ENCODE measurements around the gene HSD11B2. TPM values are rescaled to one million over a fixed set of nuclear protein-coding genes. Genes with fewer than 3 reads are reported as not detected.

HSD11B2 gene
- total RNA-seq, 2 donors from 2014 or later = not detected

- DNase-seq (ENCODE audit: low spot score) = no peak
- Histone ChIP-seq H3K4me3 (no peak overlapping the region), H3K9me3 (no peaks in the 10 kb centered on the region), H3K27me3 (no peaks in the 10 kb centered on the region), H3K36me3 (no peaks in the 10 kb centered on the region), H3K27ac (no peak overlapping the region), H3K4me1 (peaks cover 0 to 12% of the 10 kb centered on the region in 2 donors)
- TF ChIP-seq CTCF (IDR thresholded peaks at IDR 0.05) = no peak
Observed at GRCh38 chr16:67417333-67418061, 13.4 kb upstream of the HSD11B2 start.

GRCh38 chr16:67419502-67419901 is 11.4 kb upstream of the HSD11B2 start:
- no peak for TF ChIP-seq CTCF (IDR thresholded peaks at IDR 0.05)
- no peaks in the 10 kb centered on the region for H3K9me3 ChIP-seq
- DNase-seq (ENCODE audit: low spot score) = no peak
- H3K36me3 ChIP-seq = no peaks in the 10 kb centered on the region
- peaks cover 0 to 18% of the 10 kb centered on the region in 2 donors for H3K4me1 ChIP-seq
- no peaks in the 10 kb centered on the region for H3K27me3 ChIP-seq
- H3K27ac ChIP-seq = no peak overlapping the region
- H3K4me3 ChIP-seq = no peak overlapping the region

- no peak overlapping the region for H3K27ac ChIP-seq
- H3K4me1 ChIP-seq = peaks cover 0 to 18% of the 10 kb centered on the region in 2 donors
- no peak overlapping the region for H3K4me3 ChIP-seq
- DNase-seq (ENCODE audit: low spot score) = no peak
- H3K9me3 ChIP-seq = no peaks in the 10 kb centered on the region
- no peak for TF ChIP-seq CTCF (IDR thresholded peaks at IDR 0.05)
- H3K36me3 ChIP-seq = no peaks in the 10 kb centered on the region
- H3K27me3 ChIP-seq = no peaks in the 10 kb centered on the region
Observed at GRCh38 chr16:67419931-67420330, 11.0 kb upstream of the HSD11B2 start.

- H3K4me3 ChIP-seq = no peak overlapping the region
- H3K27ac ChIP-seq = no peak overlapping the region
- H3K27me3 ChIP-seq = no peaks in the 10 kb centered on the region
- no peak for DNase-seq (ENCODE audit: low spot score)
- H3K9me3 ChIP-seq = no peaks in the 10 kb centered on the region
- H3K36me3 ChIP-seq = no peaks in the 10 kb centered on the region
- H3K4me1 ChIP-seq = peaks cover 0 to 8% of the 10 kb centered on the region in 2 donors
- no peak for TF ChIP-seq CTCF (IDR thresholded peaks at IDR 0.05)
Observed at GRCh38 chr16:67421030-67421429, 9.9 kb upstream of the HSD11B2 start.

GRCh38 chr16:67423015-67423414 is 7.9 kb upstream of the HSD11B2 start:
- no peak for TF ChIP-seq CTCF (IDR thresholded peaks at IDR 0.05)
- Histone ChIP-seq H3K27me3 (no peaks in the 10 kb centered on the region), H3K4me3 (no peak overlapping the region), H3K27ac (no peak overlapping the region), H3K9me3 (no peaks in the 10 kb centered on the region), H3K36me3 (no peaks in the 10 kb centered on the region), H3K4me1 (peaks cover 0 to 13% of the 10 kb centered on the region in 2 donors)
- DNase-seq (ENCODE audit: low spot score) = no peak

Data from right atrium auricular region (tissue), 2 donors.